Parathyroid adenoma (tissue), 2 donors: ENCODE measurements around the gene VEPH1.

ENCODE experiments used
- H2AFZ ChIP-seq: fragments of 300-600 bp; sonication (generic); one replicate; pipeline ENCODE4 v1.7.0; 2017; ENCODE audit warnings: antibody characterized with exemption, mild to moderate bottlenecking
- H3K27ac ChIP-seq: fragments of 300-600 bp; sonication (generic); one replicate; pipeline ENCODE4 v1.7.0; 2017
- H3K27me3 ChIP-seq: fragments of 300-600 bp; sonication (generic); one replicate; pipeline ENCODE4 v1.7.0; 2017; ENCODE audit warnings: low read length; ENCODE audit not compliant: control insufficient read depth, insufficient read depth
- H3K36me3 ChIP-seq: fragments of 300-600 bp; sonication (generic); one replicate; pipeline ENCODE4 v1.7.0; 2017; ENCODE audit warnings: low read length; ENCODE audit not compliant: control insufficient read depth, insufficient read depth
- H3K4me1 ChIP-seq: fragments of 300-600 bp; sonication (generic); one replicate; pipeline ENCODE4 v1.7.0; 2017; ENCODE audit warnings: control low read depth
- H3K4me2 ChIP-seq: fragments of 300-600 bp; sonication (generic); one replicate; pipeline ENCODE4 v1.7.0; 2017; ENCODE audit warnings: low read length
- H3K4me3 ChIP-seq: fragments of 300-600 bp; sonication (generic); one replicate; pipeline ENCODE4 v1.7.0; 2017; ENCODE audit warnings: low read depth, low read length
- H3K79me2 ChIP-seq: fragments of 300-600 bp; sonication (generic); one replicate; pipeline ENCODE4 v1.7.0; 2017; ENCODE audit warnings: control low read depth
- H3K9ac ChIP-seq: fragments of 300-600 bp; sonication (generic); one replicate; pipeline ENCODE4 v1.7.0; 2017; ENCODE audit warnings: mild to moderate bottlenecking
- H3K9me3 ChIP-seq: fragments of 300-600 bp; sonication (generic); one replicate; pipeline ENCODE4 v1.7.0; 2017; ENCODE audit warnings: low read length; ENCODE audit not compliant: control insufficient read depth
- TF ChIP-seq, protein P1 (sequence below): fragments of 300-600 bp; sonication (generic); IDR thresholded peaks from one replicate; pipeline ENCODE4 v1.7.0; 2017; ENCODE audit warnings: antibody characterized with exemption, mild to moderate bottlenecking
- donor health status: primary hyperparathyroidism.

The VEPH1 gene

DNA sequence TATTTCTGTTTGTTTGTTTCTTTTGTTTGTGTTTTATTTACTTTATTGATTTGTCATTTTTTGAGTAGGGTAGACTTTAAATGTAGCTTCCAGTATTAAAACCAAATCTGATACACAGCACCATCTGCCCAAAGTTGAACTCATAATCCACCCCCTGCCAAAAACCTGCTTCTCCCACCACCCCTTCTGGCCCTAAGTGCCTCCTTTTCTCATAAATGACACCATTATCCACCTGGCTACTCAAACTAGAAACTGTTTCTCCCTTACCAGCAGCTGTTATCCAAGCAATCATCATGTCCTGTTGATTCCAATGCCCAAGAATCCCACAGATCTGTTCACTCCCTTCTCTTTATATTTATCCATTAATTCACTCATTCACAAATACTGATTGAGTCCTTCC is 88.4 kb downstream of the VEPH1 start:
- H3K4me2 ChIP-seq: no peak overlapping the region
- no peaks in the 10 kb centered on the region for H3K79me2 ChIP-seq
- no peak overlapping the region for H3K4me3 ChIP-seq
- TF ChIP-seq, protein P1, sequence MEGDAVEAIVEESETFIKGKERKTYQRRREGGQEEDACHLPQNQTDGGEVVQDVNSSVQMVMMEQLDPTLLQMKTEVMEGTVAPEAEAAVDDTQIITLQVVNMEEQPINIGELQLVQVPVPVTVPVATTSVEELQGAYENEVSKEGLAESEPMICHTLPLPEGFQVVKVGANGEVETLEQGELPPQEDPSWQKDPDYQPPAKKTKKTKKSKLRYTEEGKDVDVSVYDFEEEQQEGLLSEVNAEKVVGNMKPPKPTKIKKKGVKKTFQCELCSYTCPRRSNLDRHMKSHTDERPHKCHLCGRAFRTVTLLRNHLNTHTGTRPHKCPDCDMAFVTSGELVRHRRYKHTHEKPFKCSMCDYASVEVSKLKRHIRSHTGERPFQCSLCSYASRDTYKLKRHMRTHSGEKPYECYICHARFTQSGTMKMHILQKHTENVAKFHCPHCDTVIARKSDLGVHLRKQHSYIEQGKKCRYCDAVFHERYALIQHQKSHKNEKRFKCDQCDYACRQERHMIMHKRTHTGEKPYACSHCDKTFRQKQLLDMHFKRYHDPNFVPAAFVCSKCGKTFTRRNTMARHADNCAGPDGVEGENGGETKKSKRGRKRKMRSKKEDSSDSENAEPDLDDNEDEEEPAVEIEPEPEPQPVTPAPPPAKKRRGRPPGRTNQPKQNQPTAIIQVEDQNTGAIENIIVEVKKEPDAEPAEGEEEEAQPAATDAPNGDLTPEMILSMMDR: no peak
- H3K4me1 ChIP-seq: no peaks in the 10 kb centered on the region
- H2AFZ ChIP-seq: no peak overlapping the region
- H3K27me3 ChIP-seq: no peaks in the 10 kb centered on the region
- H3K9me3 ChIP-seq: no peaks in the 10 kb centered on the region
- no peaks in the 10 kb centered on the region for H3K36me3 ChIP-seq
- no peak overlapping the region for H3K9ac ChIP-seq
- H3K27ac ChIP-seq: no peak overlapping the region

DNA sequence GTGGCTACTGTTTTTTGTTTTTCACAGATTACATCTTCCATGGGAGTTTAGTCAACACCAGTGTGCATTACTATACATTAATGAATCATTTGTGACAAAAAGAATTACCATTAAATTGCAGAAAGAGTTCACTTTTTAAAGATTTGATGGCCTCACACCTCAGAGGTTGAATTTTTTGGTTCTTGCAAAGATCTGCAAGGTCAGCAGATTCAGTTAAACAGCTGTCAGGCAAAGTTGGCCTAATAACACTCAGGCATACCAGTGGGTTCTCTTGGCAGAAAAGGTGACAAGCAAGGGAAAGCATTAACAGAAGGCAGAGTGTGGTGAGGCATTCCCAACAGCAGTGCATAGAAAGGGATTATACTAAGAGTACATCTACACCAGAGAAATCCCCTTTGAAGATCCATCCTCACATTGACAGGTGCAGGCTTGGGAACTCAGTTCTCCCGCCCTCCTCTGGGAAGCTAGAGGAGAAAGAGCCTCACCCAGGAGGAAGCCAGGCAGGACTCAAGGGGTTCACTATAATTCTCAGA is 90.8 kb downstream of the VEPH1 start:
- Histone ChIP-seq H3K79me2 (no peaks in the 10 kb centered on the region), H3K4me3 (no peak overlapping the region), H3K27me3 (no peaks in the 10 kb centered on the region), H3K4me1 (no peaks in the 10 kb centered on the region), H3K27ac (no peak overlapping the region), H3K36me3 (no peaks in the 10 kb centered on the region), H3K9ac (no peak overlapping the region), H3K9me3 (no peaks in the 10 kb centered on the region), H2AFZ (no peak overlapping the region), H3K4me2 (no peak overlapping the region)
- TF ChIP-seq, protein P1: no peak

GRCh38 chr3:157410945-157411344 is 92.3 kb downstream of the VEPH1 start:
- Histone ChIP-seq H3K27ac (no peak overlapping the region), H3K79me2 (no peaks in the 10 kb centered on the region), H3K36me3 (no peaks in the 10 kb centered on the region), H3K4me2 (no peak overlapping the region), H3K4me3 (no peak overlapping the region), H3K9me3 (no peaks in the 10 kb centered on the region), H3K27me3 (no peaks in the 10 kb centered on the region), H2AFZ (no peak overlapping the region), H3K9ac (no peak overlapping the region), H3K4me1 (no peaks in the 10 kb centered on the region)
- TF ChIP-seq, protein P1: no peak

- H3K9me3 ChIP-seq: no peaks in the 10 kb centered on the region
- H3K9ac ChIP-seq: no peak overlapping the region
- no peak overlapping the region for H3K4me2 ChIP-seq
- no peak overlapping the region for H3K27ac ChIP-seq
- no peak overlapping the region for H2AFZ ChIP-seq
- H3K4me3 ChIP-seq: no peak overlapping the region
- no peaks in the 10 kb centered on the region for H3K79me2 ChIP-seq
- H3K4me1 ChIP-seq: no peaks in the 10 kb centered on the region
- TF ChIP-seq, protein P1: no peak
- H3K27me3 ChIP-seq: no peaks in the 10 kb centered on the region
- H3K36me3 ChIP-seq: no peaks in the 10 kb centered on the region
Observed at GRCh38 chr3:157409516-157409915, 93.7 kb downstream of the VEPH1 start.

- Histone ChIP-seq H3K4me1 (no peaks in the 10 kb centered on the region), H3K4me2 (no peak overlapping the region), H3K79me2 (no peaks in the 10 kb centered on the region), H3K27ac (no peak overlapping the region), H3K4me3 (no peak overlapping the region), H3K9ac (no peak overlapping the region), H2AFZ (no peak overlapping the region), H3K9me3 (no peaks in the 10 kb centered on the region), H3K27me3 (no peaks in the 10 kb centered on the region), H3K36me3 (no peaks in the 10 kb centered on the region)
- TF ChIP-seq, protein P1: no peak
Observed at GRCh38 chr3:157408499-157409149, 94.6 kb downstream of the VEPH1 start.
